HG03575 (cell line): Measurements from ENCODE around the gene KRT77.
"Not testable (repeated sequence)": the region's sequence is repeated elsewhere in the genome, so short reads cannot be mapped to it uniquely, and the experiment has no call there.

ENCODE experiments used
- ATAC-seq: cut with Tn5 transposase; IDR thresholded peaks from one replicate; pipeline ENCODE4 v1.9.1; 2021; ENCODE audit not compliant: unreplicated experiment, insufficient number of reproducible peaks, low FRiP score; ENCODE audit errors: extremely low read depth

Gene KRT77

DNA sequence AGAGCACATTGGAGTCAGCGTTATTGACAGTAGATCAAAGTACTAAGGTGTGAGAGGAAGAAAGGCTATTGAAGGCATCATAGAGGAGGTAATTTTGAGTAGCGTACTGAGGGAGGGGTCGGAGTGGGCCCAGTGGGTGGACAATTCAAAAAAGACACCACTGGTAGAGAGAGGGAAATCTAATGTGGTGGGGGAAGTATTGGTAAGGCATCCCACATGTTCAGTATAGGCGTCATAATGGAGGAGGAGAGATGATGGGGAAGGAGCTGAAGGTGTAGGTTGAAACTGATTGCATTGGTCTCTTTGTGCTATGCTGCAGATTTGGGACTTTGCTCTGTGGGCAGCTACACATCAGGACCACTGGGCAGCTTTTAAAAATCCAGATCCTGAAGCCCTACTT lies 23.7 kb upstream of the KRT77 start:
- no peak for ATAC-seq

DNA sequence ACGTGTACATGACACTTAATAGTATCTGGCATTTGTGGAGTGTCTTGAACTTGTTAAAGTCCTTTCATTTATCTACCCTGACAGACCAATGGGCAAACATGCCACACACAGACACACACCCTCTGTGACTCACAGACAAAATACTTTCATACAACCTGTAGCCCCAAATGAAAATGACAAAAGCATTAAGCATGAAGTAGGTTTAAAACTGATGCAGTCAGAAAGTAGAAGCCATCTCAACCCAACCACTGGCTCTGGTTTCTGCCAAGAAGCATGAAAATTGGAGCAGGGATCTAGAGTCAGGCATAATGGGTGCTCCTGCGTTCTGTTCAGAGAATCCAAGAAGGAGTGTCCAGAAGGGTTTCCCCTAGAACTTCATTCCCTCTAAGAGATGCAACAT lies 23.1 kb upstream of the KRT77 start:
- no peak for ATAC-seq

DNA sequence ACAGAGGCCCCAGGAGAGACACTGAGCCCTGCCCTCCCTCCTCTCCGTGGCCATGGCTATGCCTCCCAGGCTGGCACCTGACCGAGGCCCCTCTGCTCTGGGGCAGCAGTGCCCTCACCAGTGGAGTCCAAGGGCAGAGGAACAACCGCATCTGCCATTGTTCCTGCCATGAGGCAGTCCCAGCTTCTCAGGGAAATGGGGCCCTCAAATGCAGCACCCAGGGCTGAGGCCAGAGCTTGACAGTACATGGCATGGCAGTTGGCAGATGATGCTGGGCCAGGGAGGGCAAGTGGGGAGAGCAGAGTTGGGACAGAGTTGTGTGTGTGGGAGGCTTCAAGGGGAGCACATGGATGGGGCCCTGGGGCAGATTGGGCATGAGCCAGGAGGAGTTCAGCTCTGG lies 21.1 kb upstream of the KRT77 start:
- ATAC-seq = no peak

DNA sequence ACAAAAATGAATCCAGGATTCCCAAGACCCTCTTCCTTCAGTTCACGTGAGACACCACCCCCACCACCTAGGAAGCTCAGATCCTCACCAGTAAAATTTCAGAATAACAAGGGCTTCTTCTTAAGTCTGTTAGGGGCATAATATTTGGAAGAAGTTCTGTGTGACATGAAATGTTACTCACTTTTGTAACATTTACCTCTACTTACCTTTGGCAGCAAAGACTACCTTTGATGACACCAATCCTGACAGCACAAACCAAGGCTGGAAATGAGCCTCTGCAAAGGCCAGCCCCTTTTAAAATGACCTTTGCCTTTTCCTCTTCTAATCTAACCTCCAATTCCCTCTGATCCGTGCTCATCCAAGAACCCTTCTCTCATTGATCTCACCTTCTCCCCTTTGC lies 19.4 kb upstream of the KRT77 start:
- no peak for ATAC-seq

DNA sequence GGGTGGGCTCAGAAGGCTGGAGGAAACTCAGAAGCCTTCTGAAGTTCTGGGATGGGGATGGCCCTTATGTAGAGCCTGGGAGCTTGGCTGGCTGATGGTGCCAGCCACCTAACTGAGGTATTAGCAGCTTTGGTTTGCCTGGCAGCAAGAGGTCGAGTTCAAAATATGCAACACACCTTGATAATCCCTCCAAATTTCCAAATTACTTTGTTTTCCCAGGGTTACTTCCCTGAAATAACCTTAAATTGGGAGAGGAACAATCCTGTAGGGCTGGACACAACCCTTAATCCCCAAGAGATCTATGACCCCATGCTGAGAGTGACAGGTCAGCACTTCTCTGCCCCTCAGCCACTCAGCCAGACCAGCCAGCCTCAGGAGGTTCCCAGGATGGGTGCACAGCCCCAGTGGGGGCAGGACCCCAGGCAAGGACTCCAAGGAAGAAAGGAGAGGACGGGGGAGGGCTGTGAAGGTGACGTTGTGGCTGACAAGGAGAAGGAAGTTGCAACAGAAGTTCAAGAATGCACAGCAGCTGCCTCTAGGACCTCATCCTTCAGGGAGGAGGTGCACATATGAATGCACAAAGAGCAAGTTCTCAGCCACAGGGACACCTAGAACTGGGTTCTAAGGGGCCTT lies 18.6 kb upstream of the KRT77 start:
- no peak for ATAC-seq

GRCh38 chr12:52720365-52720886 lies 17.1 kb upstream of the KRT77 start:
- ATAC-seq = no peak

DNA sequence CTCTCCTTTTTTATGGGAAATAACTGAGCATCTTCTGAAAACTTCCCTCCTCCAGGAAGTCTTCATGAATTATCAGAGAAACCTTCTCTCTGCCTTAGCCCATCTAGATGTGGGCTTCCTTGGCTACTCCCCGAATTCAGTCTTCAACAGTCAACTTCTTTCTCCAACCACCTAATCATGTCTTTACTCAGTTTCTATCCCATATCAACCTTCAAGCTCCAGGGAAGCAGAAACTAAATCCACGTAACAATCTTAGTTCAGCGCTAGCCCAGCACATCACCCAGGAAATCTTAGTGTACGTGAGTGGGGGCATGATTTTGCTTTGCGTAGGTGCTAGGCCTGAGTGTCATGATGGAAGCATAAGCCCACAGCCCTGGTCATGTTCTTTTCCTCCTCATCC lies 12.7 kb upstream of the KRT77 start:
- ATAC-seq = no peak

DNA sequence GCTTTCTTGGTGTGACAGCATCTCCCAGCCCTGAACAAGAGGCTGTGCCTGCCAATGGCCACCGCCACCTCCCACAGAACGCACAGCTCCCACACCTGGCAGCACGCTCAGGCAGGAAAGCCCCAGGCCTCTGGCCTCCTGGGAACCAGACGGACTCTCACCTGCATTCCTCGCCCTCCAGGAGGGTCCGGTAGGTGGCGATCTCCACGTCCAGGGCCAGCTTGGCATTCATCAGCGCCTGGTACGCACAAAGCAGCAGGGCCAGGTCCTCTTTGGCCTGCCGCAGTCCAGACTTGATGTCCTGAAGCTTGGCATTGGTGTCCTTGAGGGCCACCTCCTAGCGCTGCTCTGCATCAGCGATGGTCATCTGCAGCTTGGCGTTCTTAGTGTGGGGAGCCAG lies 12.1 kb upstream of the KRT77 start:
- ATAC-seq = no peak

DNA sequence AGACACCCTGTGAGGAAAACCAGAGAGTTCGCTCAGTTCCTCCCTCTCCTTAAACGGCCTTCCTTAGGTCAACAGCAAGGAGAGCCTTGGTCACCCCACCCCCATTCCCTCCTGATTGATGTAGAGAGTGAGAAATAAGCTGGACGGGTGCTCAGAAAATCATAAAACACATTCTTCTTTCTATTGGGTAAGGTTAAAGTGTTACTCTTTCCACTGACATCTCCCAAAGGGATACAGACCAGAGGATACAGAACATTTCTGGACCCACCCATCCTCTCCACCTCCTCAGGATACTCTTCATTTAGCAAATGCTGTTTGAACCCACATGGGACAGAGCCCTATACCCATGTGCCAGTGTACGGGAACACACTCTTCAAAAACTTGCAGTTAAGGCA lies 11.6 kb upstream of the KRT77 start:
- ATAC-seq = no peak

- ATAC-seq = no peak
These were observed 10.9 kb upstream of the KRT77 start for GRCh38 chr12:52713960-52714886.

GRCh38 chr12:52712122-52712521 lies 8.8 kb upstream of the KRT77 start:
- not testable (repeated sequence) for ATAC-seq

GRCh38 chr12:52710730-52711129 lies 7.4 kb upstream of the KRT77 start:
- ATAC-seq = no peak

DNA sequence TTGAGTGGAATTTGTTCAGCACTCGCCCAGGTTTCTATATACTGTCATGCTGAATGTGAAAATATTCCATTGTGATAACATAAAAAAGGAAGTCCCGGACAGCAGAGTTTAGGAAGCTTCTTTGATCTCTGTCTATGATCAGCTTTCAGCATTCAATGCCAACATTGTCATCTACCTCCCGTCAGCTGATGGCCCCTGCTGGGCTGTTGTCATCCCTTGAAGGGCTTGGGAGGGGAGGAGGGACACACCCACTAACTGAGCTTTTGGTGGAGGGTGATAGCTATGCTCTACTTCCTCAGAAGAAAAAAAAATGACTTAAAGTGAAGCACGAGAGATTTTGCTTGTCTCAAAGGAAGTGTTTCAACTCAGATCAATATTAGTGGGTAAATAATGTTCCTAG lies 4.7 kb upstream of the KRT77 start:
- no peak for ATAC-seq

- no peak for ATAC-seq
These were observed 1.1 kb upstream of the KRT77 start for GRCh38 chr12:52704464-52704863.

DNA sequence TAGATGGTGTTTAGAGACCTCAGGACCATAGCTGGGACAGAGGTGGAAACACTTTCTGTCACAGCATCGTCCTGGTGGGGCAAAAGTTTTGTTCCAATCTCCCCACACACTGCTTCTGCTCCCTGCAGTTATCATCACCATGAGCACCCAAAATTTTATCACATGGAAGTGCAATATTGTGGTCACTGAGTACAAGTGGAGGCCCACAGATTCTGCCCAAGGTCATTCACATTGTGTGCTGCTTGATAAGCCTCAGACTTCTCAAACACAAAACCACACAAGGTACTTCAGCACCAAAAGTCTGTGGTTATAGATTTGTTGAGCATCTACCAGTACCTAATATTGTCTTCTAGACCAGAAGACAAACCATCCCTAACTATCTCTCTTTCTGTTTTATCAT lies 554 bp upstream of the KRT77 start:
- no peak for ATAC-seq

- no peak for ATAC-seq
These were observed 986 bp downstream of the KRT77 start for GRCh38 chr12:52702338-52702737.

GRCh38 chr12:52701281-52701680 lies 2.0 kb downstream of the KRT77 start:
- ATAC-seq = no peak

- ATAC-seq = no peak
These were observed 3.4 kb downstream of the KRT77 start for GRCh38 chr12:52699960-52700359.

GRCh38 chr12:52699373-52699772 lies 4.0 kb downstream of the KRT77 start:
- ATAC-seq = no peak

DNA sequence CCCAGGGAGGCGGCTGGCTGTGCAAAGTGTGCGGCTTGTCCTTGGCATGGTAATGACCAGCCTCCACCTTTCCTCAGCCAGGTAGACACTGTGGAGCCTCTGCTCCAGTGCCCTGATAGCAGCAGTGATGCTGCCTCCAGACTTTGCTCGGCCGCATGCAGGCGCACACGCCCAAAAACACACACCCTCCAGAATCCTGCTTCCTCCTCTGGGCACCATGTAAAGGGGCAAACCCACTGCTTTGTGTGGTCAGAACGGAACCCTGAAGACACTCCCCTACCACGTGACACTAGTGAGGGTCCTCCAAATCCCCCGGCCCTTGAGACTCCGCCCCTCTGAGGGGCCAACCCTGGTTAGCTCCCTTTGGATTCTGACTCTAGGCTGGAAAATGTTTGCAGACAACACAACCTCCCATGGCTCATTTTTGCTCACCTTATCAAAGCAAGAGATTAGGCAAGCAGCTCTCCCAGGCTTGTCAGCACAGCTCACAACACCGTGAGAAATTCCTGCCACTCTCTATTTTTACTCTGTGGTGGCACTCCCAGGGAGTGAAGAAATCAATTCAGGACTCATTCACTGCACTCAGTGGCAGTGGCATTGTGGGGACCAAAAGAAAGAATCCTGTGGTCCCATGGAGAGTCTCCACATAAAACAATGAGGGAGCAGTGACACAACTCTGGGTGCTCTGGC lies 4.5 kb downstream of the KRT77 start:
- no peak for ATAC-seq
